ENCODE data around the gene TADA2A. TPM values are rescaled to one million over a fixed set of nuclear protein-coding genes. Genes with fewer than 3 reads are reported as not detected.

The TADA2A gene
- total RNA-seq, 1 experiment from 2014 or later, result 11.4 TPM

DNA sequence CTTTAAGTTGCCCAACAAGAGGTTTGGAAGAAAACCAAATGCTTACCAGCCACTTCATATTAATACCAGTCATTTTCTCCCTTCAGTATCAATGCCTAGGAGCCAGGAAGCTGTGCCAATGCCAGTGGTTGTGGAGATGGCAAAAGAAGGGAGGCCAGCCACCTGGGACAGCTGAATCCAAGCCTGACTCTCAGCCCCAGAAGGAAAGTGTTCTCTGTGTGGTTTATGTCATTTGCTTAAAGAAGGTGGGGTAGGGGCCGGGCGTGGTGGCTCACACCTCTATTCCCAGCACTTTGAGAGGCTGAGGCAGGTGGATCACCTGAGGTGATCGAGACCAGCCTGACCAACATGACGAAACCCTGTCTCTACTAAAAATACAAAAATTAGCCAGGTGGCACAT is 17.5 kb upstream of the TADA2A start:
- DNase-seq (ENCODE audit: low read depth, low spot score) (no peak), ATAC-seq (no peak)
- TF ChIP-seq, protein P1, sequence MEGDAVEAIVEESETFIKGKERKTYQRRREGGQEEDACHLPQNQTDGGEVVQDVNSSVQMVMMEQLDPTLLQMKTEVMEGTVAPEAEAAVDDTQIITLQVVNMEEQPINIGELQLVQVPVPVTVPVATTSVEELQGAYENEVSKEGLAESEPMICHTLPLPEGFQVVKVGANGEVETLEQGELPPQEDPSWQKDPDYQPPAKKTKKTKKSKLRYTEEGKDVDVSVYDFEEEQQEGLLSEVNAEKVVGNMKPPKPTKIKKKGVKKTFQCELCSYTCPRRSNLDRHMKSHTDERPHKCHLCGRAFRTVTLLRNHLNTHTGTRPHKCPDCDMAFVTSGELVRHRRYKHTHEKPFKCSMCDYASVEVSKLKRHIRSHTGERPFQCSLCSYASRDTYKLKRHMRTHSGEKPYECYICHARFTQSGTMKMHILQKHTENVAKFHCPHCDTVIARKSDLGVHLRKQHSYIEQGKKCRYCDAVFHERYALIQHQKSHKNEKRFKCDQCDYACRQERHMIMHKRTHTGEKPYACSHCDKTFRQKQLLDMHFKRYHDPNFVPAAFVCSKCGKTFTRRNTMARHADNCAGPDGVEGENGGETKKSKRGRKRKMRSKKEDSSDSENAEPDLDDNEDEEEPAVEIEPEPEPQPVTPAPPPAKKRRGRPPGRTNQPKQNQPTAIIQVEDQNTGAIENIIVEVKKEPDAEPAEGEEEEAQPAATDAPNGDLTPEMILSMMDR (IDR thresholded peaks at IDR 0.05), result no peak
- TF ChIP-seq, protein P2, sequence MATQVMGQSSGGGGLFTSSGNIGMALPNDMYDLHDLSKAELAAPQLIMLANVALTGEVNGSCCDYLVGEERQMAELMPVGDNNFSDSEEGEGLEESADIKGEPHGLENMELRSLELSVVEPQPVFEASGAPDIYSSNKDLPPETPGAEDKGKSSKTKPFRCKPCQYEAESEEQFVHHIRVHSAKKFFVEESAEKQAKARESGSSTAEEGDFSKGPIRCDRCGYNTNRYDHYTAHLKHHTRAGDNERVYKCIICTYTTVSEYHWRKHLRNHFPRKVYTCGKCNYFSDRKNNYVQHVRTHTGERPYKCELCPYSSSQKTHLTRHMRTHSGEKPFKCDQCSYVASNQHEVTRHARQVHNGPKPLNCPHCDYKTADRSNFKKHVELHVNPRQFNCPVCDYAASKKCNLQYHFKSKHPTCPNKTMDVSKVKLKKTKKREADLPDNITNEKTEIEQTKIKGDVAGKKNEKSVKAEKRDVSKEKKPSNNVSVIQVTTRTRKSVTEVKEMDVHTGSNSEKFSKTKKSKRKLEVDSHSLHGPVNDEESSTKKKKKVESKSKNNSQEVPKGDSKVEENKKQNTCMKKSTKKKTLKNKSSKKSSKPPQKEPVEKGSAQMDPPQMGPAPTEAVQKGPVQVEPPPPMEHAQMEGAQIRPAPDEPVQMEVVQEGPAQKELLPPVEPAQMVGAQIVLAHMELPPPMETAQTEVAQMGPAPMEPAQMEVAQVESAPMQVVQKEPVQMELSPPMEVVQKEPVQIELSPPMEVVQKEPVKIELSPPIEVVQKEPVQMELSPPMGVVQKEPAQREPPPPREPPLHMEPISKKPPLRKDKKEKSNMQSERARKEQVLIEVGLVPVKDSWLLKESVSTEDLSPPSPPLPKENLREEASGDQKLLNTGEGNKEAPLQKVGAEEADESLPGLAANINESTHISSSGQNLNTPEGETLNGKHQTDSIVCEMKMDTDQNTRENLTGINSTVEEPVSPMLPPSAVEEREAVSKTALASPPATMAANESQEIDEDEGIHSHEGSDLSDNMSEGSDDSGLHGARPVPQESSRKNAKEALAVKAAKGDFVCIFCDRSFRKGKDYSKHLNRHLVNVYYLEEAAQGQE (IDR thresholded peaks at IDR 0.05; ENCODE audit: insufficient read depth in 1 of 2, low read depth in 2 of 2, low read length in 1 of 2), result no peak
- TF ChIP-seq TCF7L2 (IDR thresholded peaks at IDR 0.05; ENCODE audit: low read depth, low read length), result no peak
- TF ChIP-seq SIN3A (IDR thresholded peaks at IDR 0.05; ENCODE audit: borderline replicate concordance, insufficient read depth, low read depth, low read length), result no peak
- TF ChIP-seq POLR2AphosphoS5 (IDR thresholded peaks at IDR 0.05; ENCODE audit: low read depth, low read length), result no peak
- ChIA-PET CTCF (no interaction called here), POLR2A (no interaction called here)
- Histone ChIP-seq H3K36me3 (ENCODE audit: control insufficient read depth, insufficient read depth, low read length) (no peaks in the 10 kb centered on the region), H3K4me3 (ENCODE audit: low read depth in 2 of 2, low read length in 2 of 2) (no peak overlapping the region), H3K27me3 (ENCODE audit: control insufficient read depth, insufficient read depth, low read length) (no peaks in the 10 kb centered on the region), H3K9me3 (ENCODE audit: control insufficient read depth, insufficient read depth, low read depth, low read length) (no peaks in the 10 kb centered on the region), H3K27ac (ENCODE audit: low read length) (no peak overlapping the region), H3K4me1 (ENCODE audit: control insufficient read depth, insufficient read depth, low read length) (peaks cover 3% of the 10 kb centered on the region; the same call in 1 of the 2 replicates)
- no TSS peak for BruUV-seq (replicated peaks)
- in situ Hi-C loops (cut with HindIII; ENCODE audit: low pct_unique_long_range_greater_than_20kb, low sequenced_read_pairs) (no loop called here), intact Hi-C loops (cut with micrococcal nuclease; ENCODE audit: unreplicated experiment) (no loop called here)

DNA sequence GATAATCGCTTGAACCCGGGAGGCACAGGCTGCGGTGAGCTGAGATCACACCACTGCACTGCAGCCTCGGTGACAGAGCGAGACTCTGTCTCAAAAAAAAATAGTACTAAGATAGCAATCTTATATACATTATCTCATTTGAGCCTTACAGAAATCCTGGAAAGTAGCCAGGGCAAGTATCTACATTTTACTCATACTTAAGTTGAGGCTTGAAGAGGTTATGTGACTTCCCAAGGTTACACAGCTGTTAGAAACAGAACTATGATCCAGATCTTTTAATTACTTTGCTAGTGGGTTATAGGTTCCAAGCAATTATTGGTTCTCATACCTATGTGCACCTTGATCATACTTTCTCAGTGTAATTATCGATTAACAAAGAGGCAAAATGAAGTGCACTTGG is 15.5 kb upstream of the TADA2A start:
- H3K27me3 ChIP-seq (ENCODE audit: control insufficient read depth, insufficient read depth, low read length), result no peaks in the 10 kb centered on the region
- ChIA-PET CTCF (no interaction called here), POLR2A (no interaction called here)
- no TSS peak for BruUV-seq (replicated peaks)
- in situ Hi-C loops (cut with HindIII; ENCODE audit: low pct_unique_long_range_greater_than_20kb, low sequenced_read_pairs) (no loop called here), intact Hi-C loops (cut with micrococcal nuclease; ENCODE audit: unreplicated experiment) (no loop called here)
- no peaks in the 10 kb centered on the region for H3K9me3 ChIP-seq (ENCODE audit: control insufficient read depth, insufficient read depth, low read depth, low read length)
- ATAC-seq, result no peak
- peaks cover 3% of the 10 kb centered on the region; the same call in 1 of the 2 replicates for H3K4me1 ChIP-seq (ENCODE audit: control insufficient read depth, insufficient read depth, low read length)
- TF ChIP-seq, protein P1 (IDR thresholded peaks at IDR 0.05), result no peak
- TF ChIP-seq TCF7L2 (IDR thresholded peaks at IDR 0.05; ENCODE audit: low read depth, low read length) (no peak), POLR2AphosphoS5 (IDR thresholded peaks at IDR 0.05; ENCODE audit: low read depth, low read length) (no peak), SIN3A (IDR thresholded peaks at IDR 0.05; ENCODE audit: borderline replicate concordance, insufficient read depth, low read depth, low read length) (no peak)
- TF ChIP-seq, protein P2 (IDR thresholded peaks at IDR 0.05; ENCODE audit: insufficient read depth in 1 of 2, low read depth in 2 of 2, low read length in 1 of 2), result no peak
- no peak overlapping the region for H3K4me3 ChIP-seq (ENCODE audit: low read depth in 2 of 2, low read length in 2 of 2)
- no peak overlapping the region for H3K27ac ChIP-seq (ENCODE audit: low read length)
- H3K36me3 ChIP-seq (ENCODE audit: control insufficient read depth, insufficient read depth, low read length), result no peaks in the 10 kb centered on the region
- DNase-seq (ENCODE audit: low read depth, low spot score), result no peak
